GM21717 (cell line): ENCODE results near the gene SUFU.

Source experiments
- ATAC-seq: cut with Tn5 transposase; IDR thresholded peaks from one replicate; pipeline ENCODE4 v1.9.1; 2021; ENCODE audit warnings: mild to moderate bottlenecking, moderate library complexity; ENCODE audit not compliant: unreplicated experiment

Gene SUFU

GRCh38 chr10:102593074-102593803 is 89.5 kb downstream of the SUFU start:
- no peak for ATAC-seq

- no peak for ATAC-seq
These were observed 90.0 kb downstream of the SUFU start for GRCh38 chr10:102593804-102594079.

GRCh38 chr10:102595293-102595692 is 91.5 kb downstream of the SUFU start:
- ATAC-seq = no peak

GRCh38 chr10:102595897-102596296 is 92.1 kb downstream of the SUFU start:
- no peak for ATAC-seq

GRCh38 chr10:102596506-102596971 is 92.8 kb downstream of the SUFU start:
- ATAC-seq = no peak

GRCh38 chr10:102597131-102597991 is 93.6 kb downstream of the SUFU start:
- no peak for ATAC-seq

- ATAC-seq = no peak
These were observed 94.5 kb downstream of the SUFU start for GRCh38 chr10:102598243-102598642.

- no peak for ATAC-seq
These were observed 96.0 kb downstream of the SUFU start for GRCh38 chr10:102599565-102600327.

- ATAC-seq = no peak
These were observed 97.0 kb downstream of the SUFU start for GRCh38 chr10:102600816-102601215.

GRCh38 chr10:102601639-102602038 is 97.9 kb downstream of the SUFU start:
- ATAC-seq = no peak

- no peak for ATAC-seq
These were observed 98.7 kb downstream of the SUFU start for GRCh38 chr10:102602272-102603045.

- no peak for ATAC-seq
These were observed 100.2 kb downstream of the SUFU start for GRCh38 chr10:102603946-102604345.

GRCh38 chr10:102604439-102604841 is 100.7 kb downstream of the SUFU start:
- ATAC-seq = no peak

- no peak for ATAC-seq
These were observed 101.9 kb downstream of the SUFU start for GRCh38 chr10:102605712-102606111.

- no peak for ATAC-seq
These were observed 104.7 kb downstream of the SUFU start for GRCh38 chr10:102608487-102608886.

GRCh38 chr10:102610441-102610887 is 106.7 kb downstream of the SUFU start:
- no peak for ATAC-seq

- no peak for ATAC-seq
These were observed 107.8 kb downstream of the SUFU start for GRCh38 chr10:102611514-102612087.

- ATAC-seq = no peak
These were observed 109.1 kb downstream of the SUFU start for GRCh38 chr10:102612964-102613275.

GRCh38 chr10:102613286-102613685 is 109.5 kb downstream of the SUFU start:
- no peak for ATAC-seq

GRCh38 chr10:102613785-102614184 is 110.0 kb downstream of the SUFU start:
- ATAC-seq = no peak
